GM12864 (cell line): Measurements from ENCODE around the gene CASS4.

Experiments used
- DNase-seq: peaks from one replicate; pipeline ENCODE4 v3.0.0-alpha.2; 2011; ENCODE audit warnings: low read depth
- H3K4me3 ChIP-seq: 2 replicates; pipeline ENCODE4 v1.5.1; 2011; ENCODE audit warnings: mild to moderate bottlenecking, low read depth, low read length, control low read depth
- CTCF ChIP-seq: IDR thresholded peaks from 2 replicates; pipeline ENCODE4 v1.5.1; 2011; ENCODE audit warnings: low read depth, mild to moderate bottlenecking, moderate library complexity, low read length, control low read depth, inconsistent platforms; ENCODE audit errors: missing control alignments

CASS4 gene

GRCh38 chr20:56411759-56412472, at the start of gene CASS4:
TSS of gene CASS4 (plus strand) at chr20:56412260. CDS start at chr20:56412459, 199 bp downstream.
- no peak for TF ChIP-seq CTCF
- no peak within 1 kb of the TSS for H3K4me3 ChIP-seq
- no peak for DNase-seq

GRCh38 chr20:56362833-56363413, 49.1 kb upstream of the CASS4 start:
- no peak overlapping the region for H3K4me3 ChIP-seq
- TF ChIP-seq CTCF = no peak
- no peak for DNase-seq

GRCh38 chr20:56363491-56363890, 48.6 kb upstream of the CASS4 start:
- no peak for DNase-seq
- no peak overlapping the region for H3K4me3 ChIP-seq
- TF ChIP-seq CTCF = no peak

- no peak for DNase-seq
- TF ChIP-seq CTCF = no peak
- no peak overlapping the region for H3K4me3 ChIP-seq
These were observed 43.5 kb upstream of the CASS4 start for GRCh38 chr20:56368351-56369134.

- H3K4me3 ChIP-seq = no peak overlapping the region
- TF ChIP-seq CTCF = no peak
- no peak for DNase-seq
These were observed 42.9 kb upstream of the CASS4 start for GRCh38 chr20:56369179-56369578.

- DNase-seq = no peak
- no peak overlapping the region for H3K4me3 ChIP-seq
- TF ChIP-seq CTCF = no peak
These were observed 40.1 kb upstream of the CASS4 start for GRCh38 chr20:56371977-56372376.

GRCh38 chr20:56372850-56373249, 39.2 kb upstream of the CASS4 start:
- H3K4me3 ChIP-seq = no peak overlapping the region
- no peak for TF ChIP-seq CTCF
- DNase-seq = no peak
